ENCODE measurements around the gene RBM19. TPM values are rescaled to one million over a fixed set of nuclear protein-coding genes. Genes with fewer than 3 reads are reported as not detected.

Gene RBM19
- total and polyA plus RNA-seq, 2 donors (not counting 3 experiments of a cell fraction or from before 2014, with no cell fraction given), result 13.2 to 34.4 TPM

DNA sequence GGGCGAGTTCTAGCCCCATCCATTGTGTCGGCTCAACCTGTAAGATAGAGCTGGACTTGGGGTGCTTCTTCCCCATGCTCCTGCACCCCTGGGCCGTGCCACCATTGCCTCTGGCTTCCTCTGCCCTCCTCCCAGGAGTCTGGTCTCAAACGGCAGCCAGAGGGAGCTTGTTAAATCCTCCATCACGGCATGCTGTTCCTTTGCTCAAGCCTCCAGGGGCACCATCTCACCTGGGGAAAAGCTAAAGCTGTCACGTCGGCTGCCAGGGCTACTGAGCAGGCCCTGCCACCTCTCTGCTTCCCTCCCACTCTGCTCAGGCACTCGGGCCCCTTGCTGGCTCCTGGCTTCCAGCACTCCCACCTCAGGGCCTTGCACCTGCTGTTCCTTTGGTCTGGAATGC, 140.4 kb downstream of the RBM19 start:
- no peak for TF ChIP-seq MAX (IDR thresholded peaks at IDR 0.05; ENCODE audit: insufficient read depth, insufficient read length)
- no peak for TF ChIP-seq JUN (IDR thresholded peaks at IDR 0.05; ENCODE audit: borderline replicate concordance, insufficient read depth, insufficient read length, low read depth)
- no peak for TF ChIP-seq CTCF (IDR thresholded peaks at IDR 0.05; ENCODE audit: extremely low read depth in 1 of 2, insufficient read depth in 1 of 2, low read depth in 1 of 2, low read length in 2 of 2)
- TF ChIP-seq FOS (IDR thresholded peaks at IDR 0.05; ENCODE audit: borderline replicate concordance, insufficient read depth, low read length), result no peak
- no peak for TF ChIP-seq GATA2 (IDR thresholded peaks at IDR 0.05; ENCODE audit: insufficient read depth, insufficient read length, low read depth, low read length)
- no peak for TF ChIP-seq MYC (IDR thresholded peaks at IDR 0.05; ENCODE audit: low read depth, low read length)
- TF ChIP-seq EZH2 (IDR thresholded peaks at IDR 0.05; ENCODE audit: borderline replicate concordance, low read depth, low read length, severe bottlenecking), result no peak
- TF ChIP-seq POLR2AphosphoS5 (IDR thresholded peaks at IDR 0.05; ENCODE audit: insufficient read depth, low read depth, low read length), result no peak
- intact Hi-C loops (cut with micrococcal nuclease), result no loop called here
- peaks cover 2% of the 10 kb centered on the region for H3K4me1 ChIP-seq (ENCODE audit: control insufficient read depth, extremely low read depth, insufficient read depth, low read length)
- H4K20me1 ChIP-seq (replicated peaks; ENCODE audit: control insufficient read depth, extremely low read depth, insufficient read depth, low read length), result no peaks in the 10 kb centered on the region
- H3K27ac ChIP-seq (ENCODE audit: insufficient read depth, low read depth, low read length), result no peak overlapping the region
- H3K9me1 ChIP-seq (replicated peaks; ENCODE audit: control insufficient read depth, extremely low read depth, insufficient read depth, low read length), result no peaks in the 10 kb centered on the region
- ChIA-PET POLR2A (no interaction called here), CTCF (no interaction called here)
- dilution Hi-C loops (cut with MboI; ENCODE audit: extremely low pct_ligation_motif_present, low sequenced_read_pairs), result no loop called here
- no peak overlapping the region for H2AFZ ChIP-seq (ENCODE audit: low read depth, low read length)
- no peaks in the 10 kb centered on the region for H3K79me2 ChIP-seq (ENCODE audit: control insufficient read depth, insufficient read depth, low read length)
- no peak overlapping the region for H3K4me3 ChIP-seq (replicated peaks in 1 of 3; ENCODE audit: insufficient read depth in 1 of 3, low read depth in 1 of 3, low read length in 3 of 3)
- H3K4me2 ChIP-seq (ENCODE audit: insufficient read depth, low read length), result no peak overlapping the region
- no peaks in the 10 kb centered on the region for H3K36me3 ChIP-seq (ENCODE audit: control insufficient read depth in 2 of 2, extremely low read depth in 1 of 2, insufficient read depth in 2 of 2, low read length in 2 of 2)
- FAIRE-seq (no peak), DNase-seq (ENCODE audit: low read depth, low spot score) (no peak)
- BruUV-seq (replicated peaks), result no TSS peak
- H3K9ac ChIP-seq (replicated peaks; ENCODE audit: extremely low read depth, insufficient read depth, low read length), result no peak overlapping the region
- H3K27me3 ChIP-seq (ENCODE audit: control insufficient read depth in 2 of 2, insufficient read depth in 2 of 2, low read length in 2 of 2), result no peaks in the 10 kb centered on the region
- H3K9me3 ChIP-seq (replicated peaks; ENCODE audit: control insufficient read depth, insufficient read depth, low read length), result no peaks in the 10 kb centered on the region

Data from endothelial cell of umbilical vein (primary cell).